PC-9 (cell line): ENCODE measurements around the gene MYO18B. TPM values are rescaled to one million over a fixed set of nuclear protein-coding genes. Genes with fewer than 3 reads are reported as not detected.

Experiments
- BruUV-seq: library from RNA; stranded (reverse); fragments of 400-500 nt; replicated peaks from 2 replicates; lab custom pipeline; 2021; lab: Mats Ljungman, UMichigan
- CTCF ChIA-PET: fragments of 300-600 bp; sonication (Branson Sonifier 250); formaldehyde crosslinking; loops from one replicate; lab custom pipeline; 2022; ENCODE audit warnings: antibody characterized with exemption; lab: Charles Lee
- POLR2A ChIA-PET: fragments of 300-600 bp; sonication (Branson Sonifier 250); formaldehyde crosslinking; loops from one replicate; lab custom pipeline; 2022; ENCODE audit warnings: antibody characterized with exemption; ENCODE audit not compliant: unreplicated experiment; lab: Charles Lee
- DNase-seq, 2 experiments: peaks; one replicate each; pipeline versions ENCODE4 v3.0.0 to v3.0.0-alpha.2; 2015 to 2022; ENCODE audit warnings: mixed read lengths in 1 of 2
- H2AFZ ChIP-seq: fragments of 200-600 bp; sonication (generic); 2 replicates; pipeline ENCODE4 v1.8.1; 2017; ENCODE audit warnings: antibody characterized with exemption
- H3F3A ChIP-seq: fragments of 200-600 bp; sonication (generic); 2 replicates; pipeline ENCODE4 v1.8.1; 2017; ENCODE audit warnings: antibody characterized with exemption, mild to moderate bottlenecking, low read depth; ENCODE audit not compliant: insufficient read depth
- H3K27ac ChIP-seq: fragments of 200-600 bp; sonication (generic); 2 replicates; pipeline ENCODE4 v1.6.1; 2016; ENCODE audit warnings: mixed run types
- H3K27me3 ChIP-seq: fragments of 200-600 bp; sonication (generic); 2 replicates; pipeline ENCODE4 v1.6.1; 2016; ENCODE audit warnings: low read depth, mixed run types; ENCODE audit not compliant: insufficient read depth
- H3K36me3 ChIP-seq: fragments of 200-600 bp; sonication (generic); 2 replicates; pipeline ENCODE4 v1.6.1; 2016; ENCODE audit warnings: low read depth, mixed run types
- H3K4me1 ChIP-seq: fragments of 200-600 bp; sonication (generic); replicated peaks from 2 replicates; pipeline ENCODE4 v1.6.1; 2016; ENCODE audit warnings: mixed run types; ENCODE audit not compliant: insufficient read depth
- H3K4me2 ChIP-seq: fragments of 200-600 bp; sonication (generic); 2 replicates; pipeline ENCODE4 v1.6.1; 2017; ENCODE audit warnings: mixed run types
- H3K4me3 ChIP-seq: fragments of 200-600 bp; sonication (generic); 2 replicates; pipeline ENCODE4 v1.6.1; 2016; ENCODE audit warnings: mixed run types
- H3K79me2 ChIP-seq: fragments of 200-600 bp; sonication (generic); 2 replicates; pipeline ENCODE4 v1.6.1; 2017; ENCODE audit warnings: low read depth, mixed run types
- H3K9me2 ChIP-seq: fragments of 200-600 bp; sonication (generic); 2 replicates; pipeline ENCODE4 v1.8.1; 2017; ENCODE audit warnings: mild to moderate bottlenecking; ENCODE audit not compliant: insufficient read depth
- H3K9me3 ChIP-seq: fragments of 200-600 bp; sonication (generic); 2 replicates; pipeline ENCODE4 v1.8.1; 2016; ENCODE audit warnings: low read depth; ENCODE audit not compliant: insufficient read depth
- H4K20me1 ChIP-seq: fragments of 200-600 bp; sonication (generic); 2 replicates; pipeline ENCODE4 v1.8.1; 2017; ENCODE audit not compliant: insufficient read depth
- CTCF ChIP-seq: fragments of 200-600 bp; sonication (generic); conservative IDR thresholded peaks from 2 replicates; pipeline ENCODE4 v1.6.1; 2017; ENCODE audit warnings: mixed run types, antibody characterized with exemption, mild to moderate bottlenecking, moderate library complexity
- EZH2 ChIP-seq: fragments of 200-600 bp; sonication (generic); IDR thresholded peaks from 2 replicates; pipeline ENCODE4 v1.8.0; 2017; ENCODE audit warnings: antibody characterized with exemption, low read depth
- intact Hi-C: fragments of 100-400 bp; cut with micrococcal nuclease; formaldehyde crosslinking; loops from one replicate; pipeline ENCODE4 v1.10.0; 2022; ENCODE audit not compliant: unreplicated experiment
- total RNA-seq: library from RNA; stranded (reverse); gene quantifications from 2 replicates; pipeline ENCODE4 v1.2.3, GENCODE V29; 2021

MYO18B gene
- total RNA-seq, 1 experiment from 2014 or later, result not detected

GRCh38 chr22:25849522-25849921 is 107.5 kb downstream of the MYO18B start:
- Histone ChIP-seq H3K79me2 (no peaks in the 10 kb centered on the region), H3K9me3 (no peaks in the 10 kb centered on the region), H3F3A (no peaks in the 10 kb centered on the region), H3K27me3 (peaks cover 67% of the 10 kb centered on the region), H3K27ac (no peak overlapping the region), H2AFZ (no peak overlapping the region), H3K4me2 (no peak overlapping the region), H4K20me1 (no peaks in the 10 kb centered on the region), H3K4me1 (no peaks in the 10 kb centered on the region), H3K9me2 (no peaks in the 10 kb centered on the region), H3K4me3 (no peak overlapping the region), H3K36me3 (no peaks in the 10 kb centered on the region)
- no peak for DNase-seq
- BruUV-seq, result no TSS peak
- POLR2A ChIA-PET, result no interaction called here
- CTCF ChIA-PET, result no interaction called here
- intact Hi-C loops, result no loop called here
- TF ChIP-seq CTCF, result no peak
- TF ChIP-seq EZH2, result no peak

GRCh38 chr22:25852223-25852622 is 110.2 kb downstream of the MYO18B start:
- CTCF ChIA-PET, result no interaction called here
- Histone ChIP-seq H3K79me2 (no peaks in the 10 kb centered on the region), H3K4me1 (no peaks in the 10 kb centered on the region), H3K9me2 (no peaks in the 10 kb centered on the region), H4K20me1 (no peaks in the 10 kb centered on the region), H3K4me3 (no peak overlapping the region), H3K36me3 (no peaks in the 10 kb centered on the region), H3K27ac (no peak overlapping the region), H3F3A (no peaks in the 10 kb centered on the region), H3K9me3 (no peaks in the 10 kb centered on the region), H3K4me2 (no peak overlapping the region), H2AFZ (no peak overlapping the region), H3K27me3 (peaks cover 49% of the 10 kb centered on the region)
- intact Hi-C loops, result no loop called here
- POLR2A ChIA-PET, result no interaction called here
- DNase-seq, result no peak
- TF ChIP-seq EZH2 (no peak), CTCF (no peak)
- BruUV-seq, result no TSS peak

- BruUV-seq, result no TSS peak
- Histone ChIP-seq H3K9me2 (no peaks in the 10 kb centered on the region), H3K9me3 (no peaks in the 10 kb centered on the region), H2AFZ (no peak overlapping the region), H4K20me1 (no peaks in the 10 kb centered on the region), H3F3A (no peaks in the 10 kb centered on the region), H3K27me3 (peaks cover 44% of the 10 kb centered on the region), H3K4me2 (no peak overlapping the region), H3K36me3 (no peaks in the 10 kb centered on the region), H3K4me3 (no peak overlapping the region), H3K4me1 (no peaks in the 10 kb centered on the region), H3K79me2 (no peaks in the 10 kb centered on the region), H3K27ac (no peak overlapping the region)
- DNase-seq, result no peak
- ChIA-PET CTCF (no interaction called here), POLR2A (no interaction called here)
- TF ChIP-seq CTCF, result no peak
- TF ChIP-seq EZH2, result no peak
- intact Hi-C loops, result no loop called here
Observed at GRCh38 chr22:25853078-25853477, 111.1 kb downstream of the MYO18B start.
